GM20000 (cell line): ENCODE measurements around the gene PCNX4.
"Not testable (repeated sequence)": the region's sequence is repeated elsewhere in the genome, so short reads cannot be mapped to it uniquely, and the experiment has no call there.

ENCODE experiments used
- DNase-seq: peaks from one replicate; pipeline ENCODE4 v3.0.0; 2012; ENCODE audit warnings: low spot score
- CTCF ChIP-seq: IDR thresholded peaks from 2 replicates; pipeline ENCODE4 v1.5.1; 2012; ENCODE audit warnings: mild to moderate bottlenecking, control low read depth; ENCODE audit errors: extremely low read depth, missing control alignments

Gene PCNX4

DNA sequence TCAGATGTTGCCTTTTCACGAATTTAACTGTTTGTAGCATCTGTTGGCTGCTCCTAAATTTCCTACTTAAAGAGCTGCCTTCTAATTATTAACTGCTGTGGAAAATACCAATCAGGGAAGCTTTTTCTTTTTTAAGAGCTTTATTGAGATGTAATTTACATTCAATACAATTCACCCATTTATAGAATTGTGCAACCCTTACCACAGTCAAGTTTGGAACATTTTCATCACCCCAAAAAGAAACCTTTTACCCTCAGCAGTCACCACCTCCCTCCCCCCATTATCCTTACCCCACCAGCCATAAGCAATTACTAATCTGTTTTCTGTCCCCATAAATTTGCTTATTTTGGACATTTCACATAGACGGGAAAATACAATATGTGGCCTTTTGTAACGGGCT, 1.4 kb downstream of the PCNX4 start:
- TF ChIP-seq CTCF: no peak
- no peak for DNase-seq

- no peak for DNase-seq
- TF ChIP-seq CTCF: no peak
These were observed 1.9 kb downstream of the PCNX4 start for GRCh38 chr14:60093606-60094005.

DNA sequence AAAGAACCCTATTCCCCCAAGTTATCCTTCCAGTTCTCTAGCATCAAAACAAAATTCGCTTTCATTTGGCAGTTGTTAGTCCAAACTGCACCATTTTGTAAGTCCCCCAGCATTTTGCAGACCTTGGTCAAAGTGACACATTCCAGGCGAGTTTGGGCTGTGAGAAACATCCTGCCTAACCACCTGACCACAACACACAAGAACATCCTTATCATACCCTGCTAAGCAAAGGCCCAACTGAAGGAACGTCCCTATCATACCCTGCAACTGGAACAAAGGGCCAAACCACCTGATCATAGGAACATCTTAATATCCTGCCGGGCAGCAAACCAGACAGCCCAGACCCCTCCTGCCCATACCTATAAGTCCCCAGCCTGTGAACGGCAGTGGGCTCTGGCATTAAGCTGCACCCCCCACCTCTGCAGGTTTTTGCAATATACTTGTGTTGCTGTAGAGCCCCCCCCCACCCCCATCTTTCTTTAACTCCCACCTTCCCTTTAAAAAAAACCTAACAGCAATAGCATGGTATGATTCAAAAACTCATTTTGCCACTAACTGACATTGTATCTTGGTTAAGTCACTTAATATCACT, 2.7 kb downstream of the PCNX4 start:
- TF ChIP-seq CTCF: no peak
- DNase-seq: no peak

GRCh38 chr14:60095231-60095630, 3.5 kb downstream of the PCNX4 start:
- TF ChIP-seq CTCF: no peak

GRCh38 chr14:60095781-60096450, 4.2 kb downstream of the PCNX4 start:
- DNase-seq: no peak

More at GRCh38 chr14:60095231-60095630, 3.5 kb downstream of the PCNX4 start:
- DNase-seq: no peak

DNA sequence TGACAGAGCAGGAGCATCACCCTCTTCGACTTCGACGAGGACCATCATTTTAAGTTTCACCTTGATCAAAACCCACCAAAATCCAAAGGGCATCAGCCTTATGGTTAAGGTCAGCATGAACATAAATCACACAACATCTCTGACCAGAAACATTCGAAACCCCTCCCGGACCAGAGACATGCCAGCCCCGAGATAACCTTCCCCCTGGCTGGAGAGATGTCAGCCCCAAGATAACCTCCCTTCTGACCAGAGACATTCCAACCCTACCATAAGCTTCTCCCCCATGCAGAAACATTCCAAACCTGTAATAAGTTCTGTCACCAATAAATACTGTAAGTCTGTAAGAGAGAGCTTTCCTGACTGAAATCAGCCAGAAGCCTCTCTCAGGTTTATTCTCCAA, 6.3 kb downstream of the PCNX4 start:
- no peak for TF ChIP-seq CTCF

More at GRCh38 chr14:60095781-60096450, 4.2 kb downstream of the PCNX4 start:
- no peak for TF ChIP-seq CTCF

GRCh38 chr14:60099855-60100254, 8.1 kb downstream of the PCNX4 start:
- not testable (repeated sequence) for DNase-seq

More for the DNA sequence above, 6.3 kb downstream of the PCNX4 start:
- no peak for DNase-seq

DNA sequence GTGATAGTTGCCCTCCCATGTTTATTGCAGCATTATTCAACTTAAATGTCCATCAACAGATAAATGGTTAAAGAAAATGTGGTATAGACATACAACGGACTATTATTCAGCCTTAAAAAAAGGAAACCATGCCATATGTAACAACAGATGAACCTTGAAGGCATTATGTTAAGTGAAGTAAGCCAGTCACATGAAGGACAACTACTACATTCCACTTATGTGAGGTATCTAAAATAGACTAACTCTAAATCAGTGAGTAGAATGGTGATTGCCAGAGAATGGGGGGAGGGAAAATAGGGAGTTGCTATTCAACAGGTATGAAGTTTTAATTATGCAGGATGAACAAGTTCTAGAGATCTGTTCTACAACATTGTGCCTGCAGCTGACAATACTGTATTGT, 10.1 kb downstream of the PCNX4 start:
- no peak for DNase-seq
- TF ChIP-seq CTCF: no peak
